ENCODE measurements around the gene LRRN2. TPM values are rescaled to one million over a fixed set of nuclear protein-coding genes. Genes with fewer than 3 reads are reported as not detected.

LRRN2 gene
- total RNA-seq, 1 experiment from 2014 or later, result 4.6 TPM

- peaks cover 20% of the 10 kb centered on the region for H3K4me1 ChIP-seq (replicated peaks; ENCODE audit: insufficient read depth)
Measured at GRCh38 chr1:204574865-204575163, 110.7 kb downstream of the LRRN2 start.

GRCh38 chr1:204574016-204574864 is 111.3 kb downstream of the LRRN2 start:
- H3K79me2 ChIP-seq (ENCODE audit: low read depth), result no peaks in the 10 kb centered on the region
- peaks cover 22% of the 10 kb centered on the region; the same call in 1 of the 2 replicates for H3F3A ChIP-seq (ENCODE audit: insufficient read depth, low read depth)
- peak overlapping the region; percentile 9; the same call in 1 of the 2 replicates for H3K4me2 ChIP-seq
- H3K9me2 ChIP-seq (ENCODE audit: insufficient read depth), result no peaks in the 10 kb centered on the region
- TF ChIP-seq EZH2 (IDR thresholded peaks at IDR 0.05; ENCODE audit: low read depth), result no peak
- TF ChIP-seq CTCF (conservative IDR thresholded peaks at IDR 0.05), result no peak
- no peak overlapping the region for H3K27ac ChIP-seq
- no peak overlapping the region for H2AFZ ChIP-seq
- CTCF ChIA-PET, result interaction anchor here (0.5 to 0.8 kb wide), 2 partner anchors 190 to 234 kb away, joined by 4 to 8 read pairs; no protein-coding TSS in a partner anchor
- no peak overlapping the region for H3K4me3 ChIP-seq
- no TSS peak for BruUV-seq (replicated peaks)
- POLR2A ChIA-PET (ENCODE audit: unreplicated experiment), result interaction anchor here (0.7 kb wide), 1 partner anchor 66 kb away, joined by 5 read pairs; no protein-coding TSS in a partner anchor
- no peaks in the 10 kb centered on the region for H3K27me3 ChIP-seq (ENCODE audit: insufficient read depth, low read depth)
- H3K9me3 ChIP-seq (ENCODE audit: insufficient read depth, low read depth), result peaks cover 9% of the 10 kb centered on the region; the same call in 1 of the 2 replicates
- DNase-seq, result no peak
- intact Hi-C loops (cut with micrococcal nuclease; ENCODE audit: unreplicated experiment), result no loop called here
- peaks cover 20% of the 10 kb centered on the region for H3K4me1 ChIP-seq (replicated peaks; ENCODE audit: insufficient read depth)
- no peaks in the 10 kb centered on the region for H3K36me3 ChIP-seq (ENCODE audit: low read depth)
- H4K20me1 ChIP-seq (ENCODE audit: insufficient read depth), result no peaks in the 10 kb centered on the region

More at GRCh38 chr1:204574865-204575163, 110.7 kb downstream of the LRRN2 start:
- no peaks in the 10 kb centered on the region for H3K79me2 ChIP-seq (ENCODE audit: low read depth)
- no peaks in the 10 kb centered on the region for H3K9me2 ChIP-seq (ENCODE audit: insufficient read depth)
- DNase-seq, result no peak
- ChIA-PET POLR2A (ENCODE audit: unreplicated experiment) (interaction anchor here (0.6 kb wide), 1 partner anchor 34 kb away, joined by 3 read pairs; no protein-coding TSS in a partner anchor), CTCF (no interaction called here)
- H3K27ac ChIP-seq, result no peak overlapping the region
- no TSS peak for BruUV-seq (replicated peaks)
- no peak overlapping the region for H3K4me2 ChIP-seq
- H3K36me3 ChIP-seq (ENCODE audit: low read depth), result no peaks in the 10 kb centered on the region
- H3K9me3 ChIP-seq (ENCODE audit: insufficient read depth, low read depth), result peaks cover 9% of the 10 kb centered on the region; the same call in 1 of the 2 replicates
- no peak overlapping the region for H2AFZ ChIP-seq
- intact Hi-C loops (cut with micrococcal nuclease; ENCODE audit: unreplicated experiment), result no loop called here
- no peaks in the 10 kb centered on the region for H3K27me3 ChIP-seq (ENCODE audit: insufficient read depth, low read depth)
- H4K20me1 ChIP-seq (ENCODE audit: insufficient read depth), result no peaks in the 10 kb centered on the region
- H3F3A ChIP-seq (ENCODE audit: insufficient read depth, low read depth), result peaks cover 22% of the 10 kb centered on the region; the same call in 1 of the 2 replicates
- TF ChIP-seq EZH2 (IDR thresholded peaks at IDR 0.05; ENCODE audit: low read depth) (no peak), CTCF (conservative IDR thresholded peaks at IDR 0.05) (no peak)
- H3K4me3 ChIP-seq, result no peak overlapping the region

GRCh38 chr1:204572923-204573922 is 112.3 kb downstream of the LRRN2 start:
- H3K4me1 ChIP-seq (replicated peaks; ENCODE audit: insufficient read depth), result peaks cover 20% of the 10 kb centered on the region
- no peaks in the 10 kb centered on the region for H3K27me3 ChIP-seq (ENCODE audit: insufficient read depth, low read depth)
- peaks cover 22% of the 10 kb centered on the region; the same call in 1 of the 2 replicates for H3F3A ChIP-seq (ENCODE audit: insufficient read depth, low read depth)
- TF ChIP-seq CTCF (conservative IDR thresholded peaks at IDR 0.05) (no peak), EZH2 (IDR thresholded peaks at IDR 0.05; ENCODE audit: low read depth) (no peak)
- no peaks in the 10 kb centered on the region for H3K79me2 ChIP-seq (ENCODE audit: low read depth)
- peaks cover 9% of the 10 kb centered on the region; the same call in 1 of the 2 replicates for H3K9me3 ChIP-seq (ENCODE audit: insufficient read depth, low read depth)
- no TSS peak for BruUV-seq (replicated peaks)
- POLR2A ChIA-PET (ENCODE audit: unreplicated experiment), result interaction anchor here (0.6 kb wide), 1 partner anchor 22 kb away, joined by 6 read pairs; no protein-coding TSS in a partner anchor
- H3K9me2 ChIP-seq (ENCODE audit: insufficient read depth), result no peaks in the 10 kb centered on the region
- no peaks in the 10 kb centered on the region for H3K36me3 ChIP-seq (ENCODE audit: low read depth)
- peak; percentile 9 to 69 for DNase-seq
- CTCF ChIA-PET, result interaction anchor here (0.6 to 0.8 kb wide), 3 partner anchors 15 to 191 kb away, joined by 4 to 7 read pairs (median 4); no protein-coding TSS in a partner anchor
- peak overlapping the region; percentile 9 for H3K4me2 ChIP-seq
- H4K20me1 ChIP-seq (ENCODE audit: insufficient read depth), result no peaks in the 10 kb centered on the region
- H2AFZ ChIP-seq, result no peak overlapping the region
- no peak overlapping the region for H3K4me3 ChIP-seq
- no peak overlapping the region for H3K27ac ChIP-seq
- intact Hi-C loops (cut with micrococcal nuclease; ENCODE audit: unreplicated experiment), result no loop called here

All from PC-9 (cell line).